Psoas muscle (tissue), 8 donors: Measurements from ENCODE around the gene FSD1. TPM values are rescaled to one million over a fixed set of nuclear protein-coding genes. Genes with fewer than 3 reads are reported as not detected.
A peak's percentile ranks its signal among the peaks of the same experiment; 100 is the strongest.

Experiments
- ATAC-seq, 4 donors: fragments of 200-7000 bp; cut with Tn5 transposase; one replicate each; pipeline ENCODE4 v1.9.1; 2020; ENCODE audit warnings: moderate library complexity in 3 of 4, mild to moderate bottlenecking in 2 of 4
- DNase-seq, 2 donors: peaks; one replicate each; pipeline ENCODE4 v3.0.0-alpha.2; 2020
- H3K27ac ChIP-seq: fragments of 200-600 bp; one replicate; pipeline ENCODE4 v1.8.0; 2022
- H3K27me3 ChIP-seq, 3 donors: fragments of 200-600 bp in 1 of 3; one replicate each; pipeline versions ENCODE4 v1.6.1 to v1.8.0; 2013 to 2022; ENCODE audit warnings: low read length in 2 of 3, mild to moderate bottlenecking in 2 of 3, moderate library complexity in 1 of 3; ENCODE audit not compliant: insufficient read depth in 3 of 3
- H3K36me3 ChIP-seq, 2 donors: fragments of 200-600 bp in 1 of 2; one replicate each; pipeline versions ENCODE4 v1.6.1 to v1.8.0; 2013 to 2022; ENCODE audit warnings: low read depth in 1 of 2, mild to moderate bottlenecking in 1 of 2, moderate library complexity in 1 of 2; ENCODE audit not compliant: insufficient read depth in 1 of 2
- H3K4me1 ChIP-seq: fragments of 200-600 bp; one replicate; pipeline ENCODE4 v1.8.0; 2022
- H3K4me3 ChIP-seq: fragments of 200-600 bp; one replicate; pipeline ENCODE4 v1.8.0; 2022; ENCODE audit warnings: mild to moderate bottlenecking
- H3K9me3 ChIP-seq: fragments of 200-600 bp; one replicate; pipeline ENCODE4 v1.8.0; 2022
- WGBS, 3 donors: extraction: QIAGEN DNeasy Blood & Tissue Kit; methylation state at CpG; one replicate each; pipeline versions ENCODE4 v1.1.6 to v1.1.7; 2013; 5-methylcytosine and 5-hydroxymethylcytosine counted together
- intact Hi-C, 2 donors: fragments of 100-400 bp; cut with DNase I; formaldehyde crosslinking; loops; one replicate each; pipeline versions ENCODE4 v1.11.0 to v1.14.2; 2022
- polyA plus RNA-seq, 3 donors: library from polyadenylated mRNA; stranded (reverse); fragments of 200-250 nt; gene quantifications; one replicate each; pipeline ENCODE4 v1.2.3, GENCODE V29; 2013
- total RNA-seq, 4 donors: library from RNA; stranded (reverse); fragmentation: NEBNext Ultra II Directional in 2 of 4; extraction: Animal tissue kit (Norgen Biotek cat#: 25700) in 2 of 4; gene quantifications; one replicate each; pipeline versions ENCODE4 v1.2.1 to v1.2.4, GENCODE V29; 2021 to 2023
- TF ChIP-seq, protein P1 (sequence below): fragments of 200-600 bp; IDR thresholded peaks from one replicate; pipeline ENCODE4 v1.8.0; 2022; ENCODE audit warnings: antibody characterized with exemption
- donor health status: healthy with polysubstance abuse.
- donor health status: DM: no; HTN: no; CAD: no; lungs with moderate emphysema.
- donor health status: Bipolar disorder and iron deficiency.
- donor health status: healthy.
- donor health status: DM: yes; HTN: yes; CAD: no.
- donor health status: DM: no; HTN: no; CAD: no.
- donor health status: DM: no; HTN: no; CAD: no.
- donor health status: DM: yes; HTN: yes; CAD: no.

Gene FSD1
- total and polyA plus RNA-seq, 7 donors, result 0.08 TPM; not detected in 6

- Histone ChIP-seq H3K36me3 (no peaks in the 10 kb centered on the region), H3K4me3 (peak within 1 kb of the TSS; percentile 56), H3K27me3 (no peaks in the 10 kb centered on the region), H3K4me1 (peaks cover 8% of the 10 kb centered on the region), H3K9me3 (no peaks in the 10 kb centered on the region), H3K27ac (no peak within 1 kb of the TSS)
- ATAC-seq, result no peak
- no peak for DNase-seq
- intact Hi-C loops, result no loop called here
- 45 to 51% (median 49%) methylated on average over 25 to 27 of the region's 27 CpGs for WGBS, 3 donors
- TF ChIP-seq, protein P1, sequence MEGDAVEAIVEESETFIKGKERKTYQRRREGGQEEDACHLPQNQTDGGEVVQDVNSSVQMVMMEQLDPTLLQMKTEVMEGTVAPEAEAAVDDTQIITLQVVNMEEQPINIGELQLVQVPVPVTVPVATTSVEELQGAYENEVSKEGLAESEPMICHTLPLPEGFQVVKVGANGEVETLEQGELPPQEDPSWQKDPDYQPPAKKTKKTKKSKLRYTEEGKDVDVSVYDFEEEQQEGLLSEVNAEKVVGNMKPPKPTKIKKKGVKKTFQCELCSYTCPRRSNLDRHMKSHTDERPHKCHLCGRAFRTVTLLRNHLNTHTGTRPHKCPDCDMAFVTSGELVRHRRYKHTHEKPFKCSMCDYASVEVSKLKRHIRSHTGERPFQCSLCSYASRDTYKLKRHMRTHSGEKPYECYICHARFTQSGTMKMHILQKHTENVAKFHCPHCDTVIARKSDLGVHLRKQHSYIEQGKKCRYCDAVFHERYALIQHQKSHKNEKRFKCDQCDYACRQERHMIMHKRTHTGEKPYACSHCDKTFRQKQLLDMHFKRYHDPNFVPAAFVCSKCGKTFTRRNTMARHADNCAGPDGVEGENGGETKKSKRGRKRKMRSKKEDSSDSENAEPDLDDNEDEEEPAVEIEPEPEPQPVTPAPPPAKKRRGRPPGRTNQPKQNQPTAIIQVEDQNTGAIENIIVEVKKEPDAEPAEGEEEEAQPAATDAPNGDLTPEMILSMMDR, result no peak
Measured at GRCh38 chr19:4338441-4339355, 34.3 kb downstream of the FSD1 start, which contains the start of gene STAP2. Gene STAP2 (minus strand): TSS chr19:4338827. CDS start chr19:4338753, 74 bp downstream.

DNA sequence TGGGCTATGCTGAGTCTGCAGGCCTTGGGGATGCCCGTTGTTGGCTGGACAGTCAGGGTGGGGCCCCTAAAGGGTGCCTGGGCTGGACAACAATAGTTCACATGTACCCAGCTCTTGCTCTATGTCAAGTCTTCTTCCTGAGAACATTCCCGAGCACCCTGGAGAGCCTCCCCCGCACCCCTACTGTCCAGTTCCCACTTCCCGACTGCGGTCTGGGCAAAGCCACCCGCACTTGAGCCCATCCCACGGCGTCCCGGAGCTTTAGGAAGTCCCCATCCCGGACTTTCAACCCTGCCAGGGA lies 37.9 kb downstream of the FSD1 start:
- intact Hi-C loops, result no loop called here
- no peak for DNase-seq
- Histone ChIP-seq H3K27ac (peak overlapping the region; percentile 86), H3K36me3 (peaks cover 0 to 12% of the 10 kb centered on the region in 2 donors), H3K4me3 (peak overlapping the region; percentile 85), H3K9me3 (no peaks in the 10 kb centered on the region), H3K4me1 (peaks cover 14% of the 10 kb centered on the region), H3K27me3 (no peaks in the 10 kb centered on the region)
- TF ChIP-seq, protein P1, result no peak
- peak; percentile 1 to 19 (median 10) for ATAC-seq
- 1 to 2% (median 2%) methylated on average over 9 to 10 of the region's 10 CpGs for WGBS, 3 donors

GRCh38 chr19:4342615-4343369 lies 38.4 kb downstream of the FSD1 start:
- Histone ChIP-seq H3K27ac (peak overlapping the region; percentile 89), H3K4me1 (peaks cover 13% of the 10 kb centered on the region), H3K36me3 (peaks cover 0 to 17% of the 10 kb centered on the region in 2 donors), H3K27me3 (no peaks in the 10 kb centered on the region), H3K4me3 (peak overlapping the region; percentile 85), H3K9me3 (no peaks in the 10 kb centered on the region)
- ATAC-seq (peak; percentile 92 to 94 (median 93)), DNase-seq (peak; percentile 96 to 97)
- TF ChIP-seq, protein P1, result peak; percentile 11
- intact Hi-C loops, result no loop called here
- WGBS, 3 donors, result 0% methylated on average over 39 of the region's 39 CpGs

DNA sequence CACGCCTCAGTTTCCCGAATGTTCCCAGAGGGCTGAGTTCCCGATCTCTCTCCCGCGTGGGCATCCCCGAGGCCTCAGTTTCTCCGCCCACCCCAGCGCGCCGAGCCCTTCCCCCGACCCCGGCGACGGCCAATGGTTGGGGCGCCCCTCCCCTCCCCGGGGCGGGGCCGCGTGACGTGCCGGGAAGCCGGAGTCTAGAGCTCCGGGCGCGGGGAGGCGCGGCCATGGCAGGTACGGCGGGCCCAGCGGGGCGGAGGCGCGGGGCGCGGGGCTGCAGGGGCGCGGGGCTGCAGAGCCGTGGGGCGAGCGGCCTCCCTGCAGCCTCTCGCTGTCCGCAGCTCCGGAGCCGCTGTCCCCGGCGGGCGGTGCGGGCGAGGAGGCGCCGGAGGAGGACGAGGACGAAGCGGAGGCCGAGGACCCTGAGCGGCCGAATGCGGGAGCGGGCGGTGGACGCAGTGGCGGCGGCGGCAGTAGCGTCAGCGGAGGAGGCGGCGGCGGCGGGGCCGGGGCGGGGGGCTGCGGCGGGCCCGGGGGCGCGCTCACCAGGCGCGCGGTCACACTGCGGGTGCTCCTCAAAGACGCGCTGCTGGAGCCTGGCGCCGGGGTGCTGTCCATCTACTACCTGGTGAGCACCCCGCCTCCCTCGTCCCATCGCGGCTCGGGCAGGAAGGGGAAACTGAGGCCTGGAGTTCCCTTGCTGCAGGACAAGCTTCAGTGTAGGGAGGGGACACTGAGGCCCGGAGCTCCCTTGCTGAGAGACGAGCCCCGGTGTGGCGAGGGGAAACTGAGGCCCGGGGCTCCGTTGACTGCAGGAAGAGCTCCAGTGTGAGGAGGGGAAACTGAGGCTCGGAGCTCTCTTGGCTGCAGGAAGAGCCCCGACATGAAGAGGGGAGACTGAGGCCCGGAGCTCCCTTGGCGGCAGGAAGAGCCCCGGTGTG lies 39.2 kb downstream of the FSD1 start, which contains the start of gene MPND:
Gene MPND, plus strand, starts transcription at position 193 of the 938 bp plus-strand sequence. Its CDS starts 32 bp downstream, at position 225.
- ATAC-seq (peak; percentile 84 to 90 (median 86)), DNase-seq (peak; percentile 94)
- Histone ChIP-seq H3K4me1 (peaks cover 9% of the 10 kb centered on the region), H3K4me3 (peak within 1 kb of the TSS; percentile 85), H3K27ac (peak within 1 kb of the TSS; percentile 89), H3K36me3 (peaks cover 0 to 17% of the 10 kb centered on the region in 2 donors), H3K27me3 (no peaks in the 10 kb centered on the region), H3K9me3 (no peaks in the 10 kb centered on the region)
- intact Hi-C loops, result no loop called here
- WGBS, 3 donors, result 5 to 11% (median 7%) methylated on average over 40 to 100 of the region's 101 CpGs
- TF ChIP-seq, protein P1, result no peak
